NCI-H2107 (cell line): ENCODE measurements around the gene MYO1E.

Experiments used
- DNase-seq: peaks from one replicate; lab custom pipeline; 2025; lab: John Stamatoyannopoulos, UW

Gene MYO1E

DNA sequence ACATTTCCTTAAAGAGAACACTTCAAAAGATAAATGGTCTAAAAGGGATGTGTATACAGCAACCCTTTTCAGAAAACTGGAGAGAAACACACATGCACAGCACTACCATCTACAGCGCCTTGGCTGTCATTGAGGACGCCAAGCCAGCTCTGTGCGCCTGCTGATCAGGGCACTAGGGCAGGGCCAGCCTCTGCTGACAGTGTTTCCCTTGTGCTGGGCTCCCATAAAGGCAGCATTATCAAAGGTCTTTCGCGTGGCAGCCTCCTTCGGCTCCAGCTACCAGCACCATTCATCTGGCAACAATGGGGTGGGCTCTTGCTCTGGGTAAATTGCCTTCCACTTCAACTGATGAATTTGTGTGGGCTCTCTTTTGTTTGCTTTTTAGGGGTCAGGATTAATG is 112.6 kb downstream of the MYO1E start:
- DNase-seq: no peak

DNA sequence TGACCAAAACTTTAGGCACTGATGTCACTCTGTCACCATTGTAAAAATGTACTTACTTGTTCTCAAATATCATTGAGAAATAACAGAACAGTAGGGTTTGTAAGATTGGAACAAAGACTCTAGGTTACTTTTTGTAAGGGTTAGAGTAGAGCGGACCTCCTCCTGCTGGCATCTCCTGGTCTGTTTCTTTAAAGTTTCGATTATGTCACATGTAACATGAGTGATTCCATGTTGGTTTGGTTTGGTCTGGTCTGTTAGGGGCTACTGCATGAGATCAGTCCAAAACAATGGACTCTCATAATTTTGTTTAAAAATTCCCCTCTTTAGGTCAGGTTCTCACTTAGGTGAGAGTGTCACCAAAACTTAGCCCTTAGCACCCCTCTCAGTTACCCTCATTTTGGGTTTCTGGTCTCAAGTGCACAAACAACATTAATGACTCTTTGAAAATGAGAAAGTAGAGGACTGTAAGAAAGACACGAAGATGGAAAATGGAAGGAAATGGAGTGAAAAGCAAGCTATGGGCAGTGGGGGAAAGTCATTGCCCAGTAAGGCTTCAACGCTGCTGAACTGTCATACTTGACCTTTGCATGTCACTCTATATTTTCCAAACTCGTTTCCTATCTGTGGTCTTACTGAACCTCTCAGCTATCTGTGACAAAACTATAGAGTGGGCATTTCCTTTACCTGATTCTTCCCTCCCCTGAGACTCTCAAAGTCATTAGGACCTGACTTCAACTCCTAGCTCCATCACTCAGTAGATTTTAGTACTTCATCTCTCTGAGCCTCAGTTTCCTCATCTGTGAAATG is 113.3 kb downstream of the MYO1E start:
- no peak for DNase-seq

DNA sequence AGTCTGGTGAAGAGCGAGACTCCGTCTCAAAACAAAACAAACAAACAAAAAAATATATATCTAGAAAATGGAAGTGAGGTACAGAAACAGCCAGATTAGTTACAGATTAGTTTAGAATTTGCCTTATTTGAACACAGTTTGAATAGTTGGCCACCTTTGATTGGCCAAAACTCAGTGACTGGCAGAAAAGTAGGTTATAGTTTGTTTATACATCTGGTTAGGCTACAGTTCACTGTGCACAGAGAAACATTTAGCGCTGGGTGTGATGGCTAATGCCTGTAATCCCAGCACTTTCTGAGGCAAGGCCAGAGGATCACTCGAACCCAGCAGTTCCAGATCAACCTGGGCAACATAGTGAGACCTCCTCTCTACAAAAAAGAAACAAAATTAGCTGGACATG is 114.4 kb downstream of the MYO1E start:
- no peak for DNase-seq

DNA sequence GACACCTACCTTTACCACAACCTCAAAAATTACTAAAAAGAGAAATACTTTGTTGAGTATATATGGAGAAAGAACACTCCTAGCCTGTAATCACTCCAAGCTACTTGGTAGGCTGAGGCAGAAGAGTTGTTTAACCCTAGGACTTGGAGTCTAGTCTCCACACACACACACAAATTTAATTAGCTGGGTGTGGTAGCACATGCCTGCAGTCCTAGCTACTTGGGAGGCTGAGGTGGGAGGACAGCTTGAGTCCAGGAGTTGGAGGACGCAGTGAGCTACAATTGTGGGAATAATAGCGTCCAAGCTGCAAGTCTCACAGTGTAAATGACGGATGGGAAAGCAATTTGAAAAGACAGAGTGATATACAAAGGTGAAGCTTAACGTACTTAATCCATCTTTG is 115.5 kb downstream of the MYO1E start:
- no peak for DNase-seq

GRCh38 chr15:59256482-59256881 is 116.2 kb downstream of the MYO1E start:
- no peak for DNase-seq

GRCh38 chr15:59255680-59256336 is 116.9 kb downstream of the MYO1E start:
- no peak for DNase-seq

GRCh38 chr15:59252137-59252536 is 120.5 kb downstream of the MYO1E start:
- no peak for DNase-seq

DNA sequence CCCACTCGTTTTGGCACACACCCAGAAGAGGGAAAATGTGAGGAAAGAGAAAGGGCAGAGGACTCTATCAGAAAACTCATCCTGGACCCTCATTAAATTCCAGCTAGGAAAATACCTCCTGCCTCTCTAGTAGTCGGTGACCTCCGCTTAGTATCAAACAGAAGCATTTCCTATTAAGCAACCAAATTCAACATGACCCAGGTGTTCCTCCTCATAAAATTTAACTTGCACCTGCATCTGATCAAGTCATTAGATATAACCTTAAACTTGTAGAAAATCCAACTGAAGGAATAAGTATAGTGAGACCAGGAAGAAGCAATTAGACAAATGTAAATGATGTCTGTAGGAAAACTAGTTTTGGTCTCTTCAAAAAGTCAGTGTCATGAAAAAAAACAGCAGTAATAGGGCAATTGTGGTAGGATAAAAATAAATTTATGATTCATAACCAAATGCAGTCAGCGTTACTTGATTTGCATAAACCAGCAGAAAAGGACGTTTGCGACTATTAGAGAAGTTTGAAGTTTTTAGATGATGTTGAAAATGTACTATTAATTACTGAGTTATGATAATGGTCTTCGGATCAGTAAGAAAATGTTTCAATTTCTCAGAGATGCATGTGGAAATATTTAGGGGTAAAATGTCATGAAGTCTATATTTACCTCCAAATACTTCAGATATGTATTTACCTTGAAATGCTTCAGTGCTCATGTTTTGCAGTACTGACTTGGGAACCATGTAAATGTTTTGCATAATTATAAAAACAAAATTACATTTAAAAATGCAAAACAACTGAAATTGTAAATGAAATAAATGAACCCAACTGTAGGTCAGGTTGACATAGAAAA is 121.4 kb downstream of the MYO1E start:
- no peak for DNase-seq

DNA sequence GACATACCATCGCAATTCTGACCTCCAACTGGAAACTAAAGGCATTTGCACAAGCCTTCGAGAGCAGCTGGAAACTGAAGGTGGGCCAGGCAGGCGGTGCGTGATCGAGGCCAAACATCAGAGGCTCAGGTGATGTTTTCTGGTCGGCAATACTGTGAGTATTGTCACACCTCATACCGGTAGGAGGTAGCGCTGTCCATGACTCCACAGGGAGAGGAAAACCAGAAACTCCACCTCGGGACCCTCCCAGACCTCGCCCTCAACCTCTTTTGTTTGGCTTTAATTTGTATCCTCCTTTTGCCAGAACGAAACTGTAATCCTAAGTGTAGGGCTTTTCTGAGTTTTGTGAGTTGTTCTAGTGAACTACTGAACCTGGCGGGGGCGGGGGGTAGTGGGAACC is 122.4 kb downstream of the MYO1E start:
- no peak for DNase-seq

DNA sequence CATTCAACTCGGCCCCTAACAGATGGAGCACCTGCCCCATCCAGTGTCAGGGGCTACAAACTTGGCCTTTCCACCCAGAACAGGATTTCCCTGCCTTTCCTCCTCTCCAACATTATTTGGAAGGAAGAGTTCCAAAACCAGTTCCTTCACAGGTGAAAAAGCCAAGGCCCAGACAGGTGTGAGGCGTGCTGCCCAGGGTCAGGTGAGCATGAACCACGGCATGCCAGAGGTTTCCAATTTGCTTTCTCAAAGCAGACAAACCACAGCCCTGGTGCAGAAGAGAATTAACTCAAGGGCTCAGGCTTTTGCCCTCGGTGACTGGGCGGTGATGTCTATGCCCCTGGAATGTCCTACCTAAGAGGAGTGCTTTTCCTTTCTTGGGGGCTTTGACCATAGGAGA is 122.9 kb downstream of the MYO1E start:
- no peak for DNase-seq

DNA sequence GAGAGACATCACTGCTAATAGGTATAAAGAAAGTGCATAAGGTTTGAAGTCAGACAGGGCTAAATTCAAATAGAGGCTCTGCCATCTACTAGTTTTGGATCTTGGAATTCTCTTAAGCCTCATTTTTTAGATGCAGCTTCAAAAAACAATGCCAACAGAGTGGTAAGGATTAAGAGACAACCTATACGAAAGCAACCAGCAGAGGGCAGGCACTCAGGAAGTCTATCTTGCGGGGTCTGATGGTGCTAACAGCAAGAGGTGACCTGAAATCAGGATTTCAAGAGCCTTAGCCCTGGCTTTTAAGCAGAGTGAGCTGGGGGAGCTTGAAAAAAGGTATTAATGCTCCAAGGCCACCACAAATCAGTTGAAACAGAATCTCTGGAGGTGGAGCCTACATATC is 125.3 kb downstream of the MYO1E start:
- DNase-seq: peak; percentile 1

DNA sequence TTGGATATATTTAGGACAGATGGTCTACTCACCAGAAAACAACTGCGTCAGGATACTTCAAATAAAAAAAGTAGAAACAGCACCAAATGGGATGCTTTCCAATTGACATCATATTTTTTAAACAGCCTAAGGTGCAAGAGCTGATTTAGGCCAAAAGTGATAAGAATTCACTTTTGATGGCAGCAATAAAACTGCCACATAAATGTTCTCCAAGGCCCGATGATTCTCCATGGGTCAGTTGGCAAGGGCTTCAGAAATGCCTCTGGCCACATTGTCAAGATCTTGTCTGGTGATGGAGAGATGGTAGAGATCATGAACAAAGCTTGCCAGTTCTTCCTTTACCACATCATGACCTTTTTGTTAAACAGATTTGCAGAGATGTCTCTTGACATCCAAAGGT is 127.1 kb downstream of the MYO1E start:
- no peak for DNase-seq

DNA sequence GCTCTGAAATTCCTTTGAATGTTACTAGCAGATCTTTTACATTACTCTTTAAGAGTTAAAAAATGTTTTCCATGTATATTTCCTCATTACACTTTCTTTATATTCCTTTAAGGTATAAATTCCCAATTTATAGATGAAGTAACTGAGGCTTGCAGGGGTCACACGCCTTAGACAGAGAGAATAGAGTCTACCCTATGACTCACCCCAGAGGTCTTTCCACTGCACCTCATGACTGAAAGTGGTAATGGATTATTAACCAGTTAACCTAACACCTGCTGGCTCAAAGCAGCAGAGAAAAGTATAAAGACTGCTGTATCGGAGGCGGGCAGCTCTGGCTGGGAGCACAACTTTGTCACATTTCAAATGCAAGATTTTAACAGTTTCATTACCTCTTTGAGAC is 128.3 kb downstream of the MYO1E start:
- DNase-seq: no peak

DNA sequence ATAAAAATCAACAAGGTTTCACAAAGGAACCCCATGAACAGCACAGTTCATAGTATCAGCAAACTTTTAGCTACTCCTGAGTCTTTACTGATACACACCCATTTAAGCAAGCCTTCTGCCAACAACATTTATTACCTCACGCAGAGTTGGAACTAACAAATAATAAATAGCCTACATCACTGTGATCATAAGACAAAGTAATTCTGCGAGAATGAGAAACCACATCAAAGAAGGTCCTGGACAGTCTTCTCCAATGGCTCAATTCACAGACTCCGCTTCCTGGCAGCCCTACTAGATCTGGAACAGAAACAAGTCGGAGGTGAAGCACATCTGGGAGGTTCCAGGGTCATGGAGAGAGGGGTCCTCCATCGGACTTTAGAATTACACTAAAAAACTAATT is 129.0 kb downstream of the MYO1E start:
- no peak for DNase-seq

DNA sequence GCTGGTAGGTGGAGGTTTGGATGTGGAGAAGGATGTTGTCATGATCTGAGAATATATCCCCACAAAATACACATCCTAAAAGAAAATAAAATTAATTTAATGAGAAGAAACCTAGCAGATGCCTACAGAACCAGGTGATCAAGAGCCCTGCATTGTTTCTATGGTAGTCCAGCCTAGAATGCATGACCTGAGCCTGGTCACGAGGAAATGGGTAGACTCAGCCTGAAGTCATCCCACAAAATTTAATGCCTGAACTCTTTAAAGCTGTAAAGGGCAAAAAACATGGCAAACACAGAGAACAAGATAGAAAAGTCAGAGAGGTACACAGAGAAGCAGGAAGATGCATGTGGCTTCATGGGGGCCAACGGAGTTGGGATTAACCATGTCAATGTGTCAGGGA is 130.0 kb downstream of the MYO1E start:
- no peak for DNase-seq

GRCh38 chr15:59240036-59240435 is 132.6 kb downstream of the MYO1E start:
- no peak for DNase-seq

GRCh38 chr15:59237924-59238331 is 134.7 kb downstream of the MYO1E start:
- no peak for DNase-seq

- no peak for DNase-seq
These were observed 135.4 kb downstream of the MYO1E start for GRCh38 chr15:59237119-59237855.

DNA sequence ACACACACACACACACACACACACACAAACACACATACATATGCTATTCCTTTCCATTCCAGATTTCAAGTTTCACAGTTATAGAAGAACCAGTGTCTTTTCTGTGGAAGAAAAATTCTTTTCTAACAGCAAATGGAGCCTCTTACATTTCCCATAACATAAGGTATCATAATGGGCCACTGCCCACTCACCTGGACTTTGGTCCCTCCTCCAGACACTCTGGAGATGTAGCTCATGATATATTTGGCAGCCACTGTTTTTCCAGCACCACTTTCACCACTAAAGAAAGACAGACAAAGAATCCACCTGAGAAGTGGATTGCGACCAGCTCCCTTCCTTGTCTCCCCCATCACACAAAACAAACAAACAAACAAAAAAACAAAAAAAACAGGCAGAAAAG is 136.3 kb downstream of the MYO1E start:
- DNase-seq: no peak

DNA sequence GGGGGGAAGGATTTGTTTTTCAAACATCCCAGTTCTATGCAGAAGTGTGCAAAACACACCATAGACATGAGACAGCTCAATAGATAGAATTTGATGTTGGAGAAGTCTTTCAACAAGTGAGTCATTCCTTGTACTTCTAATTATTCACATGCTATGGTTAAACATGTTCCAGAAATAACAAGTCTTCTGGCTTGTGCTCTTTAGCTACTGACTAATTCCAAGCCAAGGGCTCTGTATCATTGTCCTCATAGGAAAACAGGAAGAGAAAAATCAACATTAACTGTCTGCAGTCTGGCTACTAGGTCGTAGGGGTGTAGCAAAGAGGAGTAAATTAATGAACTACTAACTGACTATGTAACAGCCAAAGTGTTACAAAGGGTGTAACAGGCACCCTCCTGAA is 140.2 kb downstream of the MYO1E start:
- no peak for DNase-seq

- no peak for DNase-seq
These were observed 142.1 kb downstream of the MYO1E start for GRCh38 chr15:59230531-59231055.

DNA sequence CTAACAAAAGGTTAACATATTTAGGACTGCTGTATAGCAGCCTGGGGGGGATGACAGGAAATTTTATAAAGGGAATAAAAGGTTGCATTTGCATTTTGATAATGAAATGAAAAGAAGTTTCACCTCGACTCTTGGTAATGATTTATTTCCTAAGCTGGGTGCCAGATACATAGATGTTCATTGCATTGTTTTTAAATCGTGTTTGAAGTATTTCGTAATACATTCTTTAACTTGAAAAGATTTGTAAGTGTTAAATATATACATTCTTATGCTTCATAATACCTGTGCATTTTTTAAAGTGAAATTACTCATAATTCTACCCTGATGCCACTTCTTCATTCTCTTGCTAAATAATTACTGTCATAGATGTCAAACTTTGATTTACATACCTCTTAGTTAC is 143.2 kb downstream of the MYO1E start:
- DNase-seq: no peak
